ENCODE measurements around the gene FLT3.
"Not testable (repeated sequence)": the region's sequence is repeated elsewhere in the genome, so short reads cannot be mapped to it uniquely, and the experiment has no call there.

The FLT3 gene

GRCh38 chr13:28043224-28043623 lies 57.2 kb downstream of the FLT3 start:
- DNase-seq = no peak

GRCh38 chr13:28041501-28041900 lies 58.9 kb downstream of the FLT3 start:
- no peak for DNase-seq

- no peak for DNase-seq
Measured at GRCh38 chr13:28041031-28041461, 59.3 kb downstream of the FLT3 start.

GRCh38 chr13:28037399-28037798 lies 63.0 kb downstream of the FLT3 start:
- no peak for DNase-seq

- DNase-seq = no peak
Measured at GRCh38 chr13:28035146-28035782, 65.1 kb downstream of the FLT3 start.

- DNase-seq = no peak
Measured at GRCh38 chr13:28033894-28034655, 66.3 kb downstream of the FLT3 start.

GRCh38 chr13:28032438-28032837 lies 67.9 kb downstream of the FLT3 start:
- not testable (repeated sequence) for DNase-seq

GRCh38 chr13:28031896-28032288 lies 68.5 kb downstream of the FLT3 start:
- no peak for DNase-seq

GRCh38 chr13:28031220-28031895 lies 69.0 kb downstream of the FLT3 start:
- no peak for DNase-seq

GRCh38 chr13:28027607-28028364 lies 72.6 kb downstream of the FLT3 start:
- no peak for DNase-seq

- no peak for DNase-seq
Measured at GRCh38 chr13:28027071-28027470, 73.3 kb downstream of the FLT3 start.

- no peak for DNase-seq
Measured at GRCh38 chr13:28026508-28026907, 73.9 kb downstream of the FLT3 start.

- DNase-seq = no peak
Measured at GRCh38 chr13:28022848-28023518, 77.4 kb downstream of the FLT3 start.

GRCh38 chr13:28014301-28014700 lies 86.1 kb downstream of the FLT3 start:
- no peak for DNase-seq

- no peak for DNase-seq
Measured at GRCh38 chr13:28013482-28013881, 86.9 kb downstream of the FLT3 start.

- DNase-seq = no peak
Measured at GRCh38 chr13:28012896-28013295, 87.5 kb downstream of the FLT3 start.

GRCh38 chr13:28012383-28012782 lies 88.0 kb downstream of the FLT3 start:
- DNase-seq = no peak

GRCh38 chr13:28010046-28010445 lies 90.3 kb downstream of the FLT3 start:
- no peak for DNase-seq

- not testable (repeated sequence) for DNase-seq
Measured at GRCh38 chr13:28005016-28005415, 95.4 kb downstream of the FLT3 start.

- DNase-seq = no peak
Measured at GRCh38 chr13:28002886-28003698, 97.3 kb downstream of the FLT3 start.

GRCh38 chr13:28001837-28002473 lies 98.4 kb downstream of the FLT3 start:
- no peak for DNase-seq
